ENCODE measurements around the gene ANKRD13B.
"Not testable (repeated sequence)": the region's sequence is repeated elsewhere in the genome, so short reads cannot be mapped to it uniquely, and the experiment has no call there.

ANKRD13B gene

DNA sequence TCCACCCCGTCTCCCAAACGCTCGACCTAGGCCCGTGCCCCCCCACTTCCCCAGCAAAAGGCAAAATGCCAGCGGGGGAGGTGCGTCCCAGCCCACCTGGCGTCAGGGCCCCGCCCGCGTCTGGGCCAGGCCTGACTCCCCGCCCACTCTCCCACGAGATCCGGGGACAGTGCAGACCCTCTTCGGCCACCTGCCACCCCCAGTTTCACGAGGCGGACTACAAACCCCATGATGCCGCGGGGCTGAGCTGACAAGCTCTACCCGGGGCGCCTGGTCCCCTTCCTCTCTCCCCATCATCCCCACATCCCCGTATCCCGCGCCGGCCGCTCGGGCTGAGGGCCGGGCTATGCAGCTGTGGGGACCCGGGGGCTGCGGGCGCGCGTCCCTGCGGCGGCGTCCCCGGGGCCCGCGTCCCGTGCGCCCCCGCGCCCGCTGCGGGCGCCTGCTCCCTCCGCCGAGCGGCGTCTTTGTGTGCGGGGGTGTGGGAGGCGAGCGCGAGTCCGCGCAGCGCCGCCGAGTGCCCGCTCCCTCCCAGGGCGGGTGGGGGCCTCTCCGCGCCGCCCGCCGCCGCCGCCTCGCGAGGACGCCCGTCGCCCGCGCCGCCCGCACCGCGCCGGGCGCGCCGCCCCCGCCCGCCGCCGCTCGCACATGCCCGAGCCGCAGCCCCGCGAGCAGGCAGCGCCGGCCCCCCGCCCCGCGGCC, at the start of gene ANKRD13B:
ANKRD13B (plus strand) TSS at position 283 of the 702 bp plus-strand sequence. CDS start 490 bp downstream, outside the sequence.
- no peak for DNase-seq (ENCODE audit: low read depth in 2 of 2)

DNA sequence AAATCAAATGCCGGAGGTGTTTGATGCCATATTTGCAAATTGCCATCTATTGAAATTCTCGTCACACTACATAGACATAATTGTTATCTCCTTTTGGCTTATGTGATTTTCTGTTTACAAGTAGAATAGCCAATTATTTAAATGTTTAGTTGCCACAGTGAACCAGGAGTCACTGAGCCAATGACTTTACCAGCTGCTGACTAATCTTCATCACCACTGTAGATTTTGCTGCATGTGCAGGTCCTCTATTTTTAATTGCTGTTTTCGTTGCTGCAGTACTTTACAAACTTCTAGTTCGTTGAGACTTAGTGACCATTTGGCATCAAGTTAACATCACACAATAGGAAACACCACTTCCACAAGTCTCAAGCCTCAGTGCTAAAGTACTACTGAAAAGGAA, 48.9 kb upstream of the ANKRD13B start:
- no peak for DNase-seq (ENCODE audit: low read depth in 2 of 2)

DNA sequence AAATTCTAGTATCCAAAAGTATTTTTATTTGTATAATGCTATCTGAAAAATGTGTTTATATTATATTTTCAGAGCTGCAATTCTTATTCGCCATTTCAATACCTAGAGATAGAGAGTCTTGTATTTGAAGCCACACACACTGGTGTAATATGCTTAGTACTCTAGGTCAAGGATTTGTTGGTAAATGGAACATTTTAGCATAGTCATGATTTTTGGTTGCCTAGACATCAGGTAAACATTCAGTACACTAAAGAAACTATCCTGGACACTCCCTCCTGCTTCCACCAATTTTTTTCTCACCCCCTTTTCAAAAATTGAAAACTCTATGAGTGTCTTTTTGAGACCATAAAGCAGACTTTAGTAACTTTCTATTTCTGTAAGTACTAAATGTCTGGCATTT, 46.8 kb upstream of the ANKRD13B start:
- DNase-seq (ENCODE audit: low read depth in 2 of 2) = no peak

DNA sequence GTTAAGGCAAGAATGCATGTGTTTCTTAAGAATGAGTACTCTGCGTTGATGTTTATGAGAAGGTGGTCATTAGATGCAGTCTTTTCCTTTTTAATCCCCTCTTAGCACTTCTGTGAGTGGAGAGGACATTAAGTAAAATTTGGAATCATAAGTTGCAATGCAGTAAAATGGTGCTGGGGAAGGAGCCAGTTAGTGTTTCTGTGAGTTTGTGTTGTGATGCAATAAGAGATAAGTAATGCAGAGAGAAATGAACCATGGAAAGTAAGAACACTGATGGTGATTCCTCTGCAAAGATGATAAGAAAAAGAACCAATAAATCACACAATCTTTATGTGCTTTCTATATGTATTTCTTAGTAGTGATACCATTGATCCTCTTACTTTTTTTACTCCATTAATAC, 46.1 kb upstream of the ANKRD13B start:
- DNase-seq (ENCODE audit: low read depth in 2 of 2) = no peak

DNA sequence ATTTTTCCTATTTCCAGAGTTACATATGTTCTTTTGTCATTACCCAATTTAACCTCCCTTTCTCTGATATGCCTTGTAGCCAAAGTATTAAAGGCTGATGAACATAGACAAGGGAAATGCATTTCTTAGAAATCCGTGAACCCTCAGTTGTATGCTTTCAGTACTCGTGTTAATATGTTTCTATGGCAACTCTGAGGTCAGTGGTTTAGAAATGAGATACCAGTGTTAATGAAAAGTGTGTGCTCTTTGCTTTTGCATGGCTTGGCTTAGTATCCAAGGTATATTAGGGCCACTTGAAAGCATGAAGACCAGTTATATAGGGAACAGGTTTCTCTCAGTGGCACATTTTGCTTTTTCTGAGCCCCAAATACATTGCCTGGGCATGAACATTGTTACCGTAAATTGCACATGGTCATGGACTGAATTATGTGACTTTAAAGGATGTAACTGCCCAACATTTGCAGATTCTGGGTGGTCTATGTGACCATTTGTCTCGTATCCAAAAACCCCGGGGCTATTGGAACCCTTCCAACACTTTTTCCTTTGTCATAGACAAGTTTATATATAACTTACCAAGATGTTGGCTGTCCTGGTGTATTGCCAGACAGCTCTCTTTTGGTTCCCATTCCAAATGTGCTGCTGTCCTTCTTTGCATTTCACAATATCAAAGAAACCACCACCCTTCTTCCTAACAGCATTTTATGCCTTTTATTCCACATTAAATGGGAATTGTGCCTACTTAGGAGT, 43.6 kb upstream of the ANKRD13B start:
- no peak for DNase-seq (ENCODE audit: low read depth in 2 of 2)

DNA sequence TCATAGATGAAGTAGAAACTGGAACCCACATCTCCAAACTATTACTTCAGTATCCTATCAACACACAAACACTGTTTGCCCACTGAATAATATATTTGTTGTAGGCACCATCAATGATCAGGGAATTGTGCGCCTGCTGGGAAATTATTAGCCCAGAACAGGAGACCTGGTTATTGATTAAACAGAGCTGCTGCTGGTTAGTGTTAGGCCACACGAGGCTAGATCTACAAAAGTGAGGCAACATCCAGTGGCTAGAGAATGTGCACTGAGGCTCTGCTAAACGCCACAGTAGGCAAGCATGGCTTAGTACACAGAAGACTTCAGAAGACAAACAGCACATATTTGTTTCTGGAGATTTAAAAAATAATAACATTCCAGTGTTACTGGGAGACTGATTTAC, 37.1 kb upstream of the ANKRD13B start:
- DNase-seq (ENCODE audit: low read depth in 2 of 2) = no peak

DNA sequence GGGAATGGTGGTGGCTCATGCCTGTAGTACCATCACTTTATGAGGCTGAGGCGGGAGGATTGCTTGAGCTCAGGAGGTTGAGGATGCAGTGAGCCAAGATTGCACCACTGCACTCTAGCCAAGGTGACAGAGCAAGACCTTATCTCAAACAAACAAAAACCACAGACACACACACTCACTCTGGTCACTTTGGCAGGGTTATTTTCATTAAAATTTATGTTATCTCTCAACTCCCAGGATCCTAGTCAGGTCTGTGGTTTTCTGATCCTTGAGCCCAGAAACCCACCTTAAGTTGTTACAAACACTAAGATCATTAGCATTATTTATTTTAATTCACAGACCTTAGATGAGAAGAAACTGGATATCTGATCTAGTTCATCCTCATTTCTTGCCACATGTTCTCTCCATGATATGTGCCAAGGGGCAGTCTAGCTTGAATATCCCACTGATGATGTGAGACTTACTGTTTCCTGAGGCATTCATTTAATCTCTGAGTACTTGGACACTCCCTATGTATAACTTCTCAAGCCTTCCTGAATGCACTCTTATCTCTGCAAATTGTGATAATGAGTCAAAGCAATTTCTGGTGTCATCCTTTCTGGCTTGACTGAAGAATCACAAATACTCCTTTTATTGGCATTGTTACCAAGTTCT, 35.7 kb upstream of the ANKRD13B start:
- no peak for DNase-seq (ENCODE audit: low read depth in 2 of 2)

DNA sequence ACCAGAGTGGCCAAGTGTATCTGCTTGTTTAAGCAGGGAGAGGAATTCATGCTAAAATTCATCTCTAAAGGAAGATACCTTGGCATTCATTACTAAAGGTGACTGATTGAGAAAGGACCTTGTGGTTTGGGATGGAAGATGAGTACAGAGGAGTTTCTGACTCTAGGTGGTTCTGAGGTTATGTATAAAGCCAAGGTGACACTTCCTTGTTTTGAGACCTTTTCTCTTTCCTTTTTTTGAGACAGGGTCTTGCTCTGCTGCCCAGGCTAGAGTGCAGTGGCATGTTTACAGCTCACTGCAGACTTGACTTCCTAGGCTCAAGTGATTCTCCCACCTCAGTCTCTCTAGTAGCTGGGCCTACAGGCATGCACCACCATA, 35.2 kb upstream of the ANKRD13B start:
- no peak for DNase-seq (ENCODE audit: low read depth in 2 of 2)

DNA sequence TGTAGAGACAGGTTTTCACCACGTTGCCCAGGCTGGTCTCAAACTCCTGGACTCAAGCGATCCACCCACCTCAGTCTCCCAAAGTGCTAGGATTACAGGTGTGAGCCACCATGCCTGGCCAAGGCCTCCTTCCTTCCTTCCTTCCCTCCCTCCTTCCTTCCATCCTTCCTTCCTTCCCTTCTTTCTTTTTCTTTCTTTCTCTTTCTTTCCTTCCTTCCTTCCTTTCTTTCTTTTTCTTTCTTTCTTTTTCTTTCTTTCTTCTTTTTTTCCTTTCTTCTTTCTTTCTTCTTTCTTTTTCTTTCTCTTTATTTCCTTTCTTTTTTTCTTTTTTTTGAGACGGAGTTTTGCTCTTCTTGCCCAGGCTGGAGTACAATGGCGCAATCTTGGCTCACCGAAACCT, 34.8 kb upstream of the ANKRD13B start:
- DNase-seq (ENCODE audit: low read depth in 2 of 2) = not testable (repeated sequence)

DNA sequence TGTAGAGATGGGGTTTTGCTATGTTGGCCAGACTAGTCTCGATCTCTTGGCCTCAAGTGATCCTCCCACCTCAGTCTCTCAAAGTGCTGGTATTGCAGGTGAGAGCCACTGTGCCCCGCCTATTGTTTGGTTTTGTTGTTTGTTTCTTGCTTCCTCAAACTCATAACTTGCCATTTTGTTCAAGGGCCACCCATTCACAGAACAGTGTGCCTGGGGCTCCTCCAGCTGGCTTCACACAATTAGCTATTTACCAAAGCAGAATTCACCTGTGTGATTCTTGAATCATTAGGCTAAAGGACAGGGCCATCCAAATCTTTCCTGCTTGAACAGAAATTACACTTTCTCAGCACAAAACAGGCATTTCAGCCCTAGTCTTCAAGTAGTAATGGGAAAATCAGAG, 33.3 kb upstream of the ANKRD13B start:
- no peak for DNase-seq (ENCODE audit: low read depth in 2 of 2)

DNA sequence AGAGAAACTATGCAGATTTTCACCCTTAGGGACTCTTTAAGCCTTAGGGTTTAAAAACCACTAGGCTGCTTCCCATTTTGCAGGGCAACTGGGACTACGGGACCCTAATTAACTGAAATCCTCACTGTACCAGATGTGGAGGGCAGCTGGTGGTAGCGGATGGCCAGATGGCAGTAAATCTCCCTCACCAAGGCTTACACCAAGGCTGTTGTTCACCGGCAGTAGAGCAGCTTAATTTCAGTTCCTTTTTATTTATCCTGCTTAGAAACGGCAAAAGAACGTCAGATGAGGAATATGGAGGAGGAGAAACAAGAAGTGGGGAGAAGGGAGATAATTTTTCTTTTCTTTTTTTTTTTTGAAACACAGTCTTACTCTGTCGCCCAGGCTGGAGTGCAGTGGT, 32.6 kb upstream of the ANKRD13B start:
- no peak for DNase-seq (ENCODE audit: low read depth in 2 of 2)

DNA sequence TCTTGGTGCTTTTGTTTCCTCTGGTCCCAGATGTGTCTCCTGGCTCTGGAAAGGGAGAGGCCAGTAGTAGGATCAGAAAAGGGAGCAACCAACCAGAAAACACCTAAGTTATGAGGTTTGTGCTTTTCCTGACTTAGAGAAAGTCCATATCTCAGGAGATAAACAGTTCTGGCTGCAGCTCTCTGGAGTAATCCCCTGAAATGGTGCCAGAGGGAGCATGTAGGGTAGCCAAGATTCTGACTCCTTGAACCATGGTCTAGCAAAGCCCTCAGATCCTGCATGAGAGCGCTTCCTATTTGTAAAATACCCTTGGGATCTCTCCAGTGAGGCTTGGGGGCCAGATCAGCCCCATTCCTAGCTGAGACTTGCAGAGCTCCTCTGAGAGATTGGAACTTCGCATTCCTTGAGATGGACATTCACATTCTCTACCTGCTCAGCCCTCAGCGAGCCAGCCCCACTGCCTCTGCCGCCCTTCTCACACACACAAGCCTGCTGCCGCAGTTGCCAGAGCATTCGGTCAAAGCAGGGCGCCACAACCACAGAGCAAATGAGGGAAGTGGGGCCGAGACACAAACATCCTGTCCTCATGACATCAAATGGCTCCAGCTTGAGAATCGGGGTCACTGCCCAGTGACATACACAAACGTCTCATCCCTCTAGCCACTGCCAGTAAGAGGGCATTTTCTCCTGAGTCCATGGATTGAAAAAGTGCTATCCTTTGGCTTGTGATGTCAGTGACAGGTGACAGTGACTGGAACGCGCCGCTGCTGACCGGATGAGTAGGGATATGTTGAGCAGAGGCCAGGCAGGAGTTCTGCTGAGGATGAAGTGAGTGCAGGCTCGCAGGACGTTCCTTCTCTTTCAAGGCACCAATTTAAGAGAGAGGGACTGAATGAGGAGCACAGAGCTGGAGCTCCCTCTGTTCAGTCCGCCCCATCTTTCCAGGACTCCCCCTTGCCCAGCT, 31.1 kb upstream of the ANKRD13B start:
- DNase-seq (ENCODE audit: low read depth in 2 of 2) = no peak

DNA sequence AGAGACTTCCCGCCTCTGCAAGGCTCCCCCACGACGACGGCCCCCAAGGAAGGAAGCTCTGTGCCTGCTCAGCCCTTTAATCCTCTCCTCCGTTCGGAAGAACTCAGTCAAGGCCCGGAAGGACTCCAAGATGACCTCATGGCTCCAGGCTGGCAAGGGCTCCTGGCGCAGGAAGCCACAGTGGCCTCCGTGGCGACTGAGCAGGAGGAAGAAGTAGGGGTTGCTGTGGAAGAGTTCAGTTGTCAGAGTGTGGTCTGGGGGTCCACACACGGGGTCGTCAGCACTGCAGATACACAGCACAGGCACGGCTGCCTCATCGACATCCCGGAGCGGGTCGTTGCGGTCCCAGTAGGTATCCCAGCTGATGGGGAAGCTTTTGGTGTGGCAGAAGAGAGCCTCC, 30.3 kb upstream of the ANKRD13B start:
- DNase-seq (ENCODE audit: low read depth in 2 of 2) = no peak

DNA sequence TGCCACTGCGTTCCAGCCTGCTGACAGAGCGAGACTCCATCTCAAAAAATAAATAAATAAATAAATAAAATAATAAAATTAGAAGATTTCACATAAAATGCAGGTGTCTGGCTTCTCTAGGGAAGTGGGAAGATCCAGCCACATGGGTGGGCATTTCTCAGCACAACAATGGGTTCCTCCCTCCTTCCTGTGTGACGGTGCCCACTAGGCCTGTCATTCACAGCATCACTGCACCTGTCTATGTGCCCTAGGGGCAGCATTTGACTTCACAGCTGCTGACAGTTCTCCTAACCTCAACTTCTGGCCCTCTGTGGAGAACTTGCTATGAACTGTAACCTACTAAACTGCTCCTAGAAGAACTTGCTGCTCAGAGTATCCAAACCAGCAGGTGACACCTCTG, 29.1 kb upstream of the ANKRD13B start:
- DNase-seq (ENCODE audit: low read depth in 2 of 2) = no peak

DNA sequence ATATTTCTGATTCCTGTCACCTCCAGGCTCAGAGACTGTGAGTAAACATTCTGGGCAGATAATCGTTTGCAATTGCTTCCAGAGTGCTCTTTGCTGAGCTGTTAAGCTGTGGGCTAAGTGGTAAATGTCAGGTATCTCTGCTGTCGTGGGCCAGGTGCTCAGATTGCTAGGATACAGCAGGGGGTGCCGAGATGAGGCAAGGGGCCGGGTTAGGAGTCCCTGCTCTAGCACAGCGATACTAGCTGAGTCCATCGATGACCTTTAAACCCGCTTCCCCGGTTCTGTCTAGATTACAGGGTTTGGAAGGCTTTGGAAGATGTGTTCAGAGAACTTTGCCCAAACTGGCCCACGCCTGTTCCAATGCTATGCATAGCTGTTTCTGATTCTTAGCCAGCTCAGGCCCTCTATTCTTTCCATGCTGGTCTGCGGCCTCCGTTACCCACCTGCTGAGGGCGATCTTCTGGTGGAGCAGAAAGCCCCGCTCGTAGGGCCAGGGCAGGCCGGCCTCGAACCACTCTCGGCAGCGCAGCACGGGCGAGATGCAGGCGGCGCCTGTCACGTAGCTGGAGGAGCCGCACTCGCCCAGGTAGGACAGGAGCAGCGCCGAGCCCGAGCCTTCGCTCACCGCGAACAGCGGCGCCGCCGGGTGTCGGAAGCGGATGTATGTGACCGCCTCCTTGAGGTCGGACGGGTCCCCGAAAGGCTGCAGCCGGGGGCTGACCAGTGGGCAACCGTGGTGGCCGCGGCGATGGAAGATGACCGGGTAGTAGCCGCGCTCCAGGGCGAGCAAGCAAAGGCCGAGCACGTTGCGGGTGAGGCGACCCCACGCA, 27.1 kb upstream of the ANKRD13B start:
- no peak for DNase-seq (ENCODE audit: low read depth in 2 of 2)

DNA sequence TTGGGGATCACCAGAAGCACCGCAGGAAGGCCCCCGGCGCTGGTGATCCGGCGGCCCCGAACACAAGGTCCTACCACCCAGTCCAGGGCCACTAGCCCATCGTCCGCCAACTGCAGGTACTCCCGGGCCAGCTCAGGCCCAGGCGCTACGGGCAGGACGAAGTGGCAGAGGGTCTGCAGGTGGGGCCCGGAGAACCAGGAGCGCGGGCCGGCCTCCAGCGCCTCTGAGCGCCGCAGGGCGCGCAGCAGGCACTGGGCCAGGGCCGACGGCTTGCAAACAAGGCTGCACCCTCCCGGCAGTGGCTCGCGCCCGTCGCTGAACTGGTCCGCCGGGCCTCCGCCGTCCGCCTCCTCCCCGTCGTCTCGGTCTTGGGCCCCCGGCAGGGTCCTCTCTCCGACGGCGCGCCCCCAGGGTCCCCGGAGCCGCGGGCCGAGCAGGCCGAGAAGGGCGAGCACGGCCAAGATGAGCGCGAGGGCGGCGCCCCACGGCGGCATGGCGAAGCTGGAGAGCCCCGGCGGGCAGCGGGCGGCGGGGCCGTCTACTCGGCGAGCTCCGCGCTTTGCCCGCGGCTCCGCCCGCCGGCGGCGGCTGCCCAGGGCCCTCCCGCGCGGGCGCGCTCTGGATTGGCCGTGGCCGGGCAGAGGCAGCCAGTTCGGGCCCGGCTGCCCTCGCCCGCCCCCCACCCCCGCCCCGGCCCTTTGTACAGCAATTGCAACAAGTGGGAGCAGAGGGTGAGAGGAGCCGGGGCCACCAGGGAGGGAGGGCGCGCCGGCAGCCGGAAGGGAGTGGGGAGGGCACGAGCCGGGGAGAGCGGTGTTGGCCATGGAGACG, 26.2 kb upstream of the ANKRD13B start, which contains the start of gene ABHD15:
ABHD15 (minus strand) TSS at position 565 of the 831 bp plus-strand sequence; CDS start at position 494, 71 bp downstream.
- DNase-seq (ENCODE audit: low read depth in 2 of 2) = no peak

DNA sequence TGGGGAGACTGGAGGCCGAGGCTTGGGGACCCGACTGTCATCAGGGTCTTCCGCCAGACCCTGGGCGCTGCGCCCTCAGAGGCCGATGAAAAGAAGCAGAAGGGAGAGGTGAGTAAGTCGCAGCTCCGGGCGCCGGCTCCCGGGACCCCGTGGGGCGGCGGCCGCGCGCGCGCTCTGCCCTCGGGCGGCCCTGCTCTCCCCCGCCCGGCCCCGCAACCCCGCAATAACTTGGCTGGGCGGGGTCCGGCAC, 25.7 kb upstream of the ANKRD13B start:
- no peak for DNase-seq (ENCODE audit: low read depth in 2 of 2)

DNA sequence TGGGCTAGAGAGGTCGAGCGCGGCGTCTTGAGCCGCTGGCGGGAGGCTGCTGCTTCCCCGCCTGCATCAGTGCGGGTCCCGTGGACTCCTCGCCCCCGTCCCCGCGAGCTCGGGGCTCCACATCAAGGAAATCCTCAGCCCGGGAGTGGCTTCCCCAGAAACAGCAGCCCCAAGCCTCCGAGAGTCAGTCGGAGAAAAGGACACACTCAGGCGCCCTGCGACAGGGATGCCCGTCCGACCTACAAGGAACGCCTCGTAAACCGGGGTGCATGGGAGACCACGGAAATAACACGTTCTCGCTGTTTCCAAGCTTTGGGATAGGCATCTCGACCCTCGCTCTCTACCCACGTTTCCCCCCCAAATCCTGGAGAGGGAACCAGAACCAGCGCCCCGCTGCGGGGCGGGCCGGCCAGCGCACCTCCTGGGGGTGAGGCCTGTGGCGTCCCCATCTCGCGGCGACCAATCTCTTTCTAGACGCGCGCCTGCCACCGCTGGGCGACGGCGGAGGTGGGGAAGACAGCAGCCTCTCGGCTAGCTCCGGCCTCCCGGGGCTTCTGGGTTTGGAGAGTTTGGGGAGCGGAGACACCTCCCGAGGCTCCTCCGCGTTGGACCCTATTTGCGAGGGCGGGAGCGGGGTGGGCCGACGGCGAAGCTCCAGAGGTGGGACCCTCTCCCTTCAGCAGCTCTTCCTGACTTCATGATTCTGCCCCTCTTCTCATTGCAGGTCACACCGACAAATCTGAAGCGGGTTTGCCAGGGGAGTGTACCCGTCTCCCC, 25.2 kb upstream of the ANKRD13B start:
- no peak for DNase-seq (ENCODE audit: low read depth in 2 of 2)

Data from fibroblast of skin of left quadriceps (primary cell).